ENCODE results near the gene APP. TPM values are rescaled to one million over a fixed set of nuclear protein-coding genes. Genes with fewer than 3 reads are reported as not detected.

APP gene
- total RNA-seq, 1 experiment from 2014 or later: 224 TPM

GRCh38 chr21:26179501-26179900 lies 8.9 kb upstream of the APP start:
- Histone ChIP-seq H3F3A (ENCODE audit: insufficient read depth, low read depth) (no peaks in the 10 kb centered on the region), H3K4me2 (no peak overlapping the region), H3K79me2 (ENCODE audit: low read depth) (no peaks in the 10 kb centered on the region), H4K20me1 (ENCODE audit: insufficient read depth) (no peaks in the 10 kb centered on the region), H3K4me3 (no peak overlapping the region), H3K4me1 (replicated peaks; ENCODE audit: insufficient read depth) (no peaks in the 10 kb centered on the region), H3K9me2 (ENCODE audit: insufficient read depth) (no peaks in the 10 kb centered on the region), H3K9me3 (ENCODE audit: insufficient read depth, low read depth) (no peaks in the 10 kb centered on the region), H3K27ac (no peak overlapping the region), H2AFZ (no peak overlapping the region), H3K36me3 (ENCODE audit: low read depth) (no peaks in the 10 kb centered on the region), H3K27me3 (ENCODE audit: insufficient read depth, low read depth) (no peaks in the 10 kb centered on the region)
- TF ChIP-seq CTCF (conservative IDR thresholded peaks at IDR 0.05) (no peak), EZH2 (IDR thresholded peaks at IDR 0.05; ENCODE audit: low read depth) (no peak)
- DNase-seq: no peak
- no TSS peak for BruUV-seq (replicated peaks)
- ChIA-PET CTCF (no interaction called here), POLR2A (ENCODE audit: unreplicated experiment) (no interaction called here)
- intact Hi-C loops (cut with micrococcal nuclease; ENCODE audit: unreplicated experiment): no loop called here

GRCh38 chr21:26177746-26178426 lies 7.3 kb upstream of the APP start:
- TF ChIP-seq CTCF (conservative IDR thresholded peaks at IDR 0.05): no peak
- no peak for TF ChIP-seq EZH2 (IDR thresholded peaks at IDR 0.05; ENCODE audit: low read depth)
- H3K9me3 ChIP-seq (ENCODE audit: insufficient read depth, low read depth): no peaks in the 10 kb centered on the region
- no peak overlapping the region for H2AFZ ChIP-seq
- H3K4me1 ChIP-seq (replicated peaks; ENCODE audit: insufficient read depth): no peaks in the 10 kb centered on the region
- H3K4me2 ChIP-seq: no peak overlapping the region
- no peaks in the 10 kb centered on the region for H3F3A ChIP-seq (ENCODE audit: insufficient read depth, low read depth)
- intact Hi-C loops (cut with micrococcal nuclease; ENCODE audit: unreplicated experiment): no loop called here
- no peaks in the 10 kb centered on the region for H3K27me3 ChIP-seq (ENCODE audit: insufficient read depth, low read depth)
- BruUV-seq (replicated peaks): no TSS peak
- H3K9me2 ChIP-seq (ENCODE audit: insufficient read depth): no peaks in the 10 kb centered on the region
- H3K36me3 ChIP-seq (ENCODE audit: low read depth): no peaks in the 10 kb centered on the region
- no peak for DNase-seq
- H3K27ac ChIP-seq: no peak overlapping the region
- no peaks in the 10 kb centered on the region for H3K79me2 ChIP-seq (ENCODE audit: low read depth)
- CTCF ChIA-PET: no interaction called here
- POLR2A ChIA-PET (ENCODE audit: unreplicated experiment): no interaction called here
- H3K4me3 ChIP-seq: no peak overlapping the region
- no peaks in the 10 kb centered on the region for H4K20me1 ChIP-seq (ENCODE audit: insufficient read depth)

GRCh38 chr21:26177187-26177586 lies 6.6 kb upstream of the APP start:
- no peaks in the 10 kb centered on the region for H3K9me3 ChIP-seq (ENCODE audit: insufficient read depth, low read depth)
- no peak overlapping the region for H3K4me2 ChIP-seq
- no peak for TF ChIP-seq EZH2 (IDR thresholded peaks at IDR 0.05; ENCODE audit: low read depth)
- H3K27me3 ChIP-seq (ENCODE audit: insufficient read depth, low read depth): no peaks in the 10 kb centered on the region
- no peak overlapping the region for H3K27ac ChIP-seq
- H2AFZ ChIP-seq: no peak overlapping the region
- no peaks in the 10 kb centered on the region for H3K36me3 ChIP-seq (ENCODE audit: low read depth)
- H3K4me1 ChIP-seq (replicated peaks; ENCODE audit: insufficient read depth): no peaks in the 10 kb centered on the region
- DNase-seq: no peak
- no peaks in the 10 kb centered on the region for H4K20me1 ChIP-seq (ENCODE audit: insufficient read depth)
- ChIA-PET POLR2A (ENCODE audit: unreplicated experiment) (no interaction called here), CTCF (no interaction called here)
- BruUV-seq (replicated peaks): no TSS peak
- intact Hi-C loops (cut with micrococcal nuclease; ENCODE audit: unreplicated experiment): no loop called here
- H3K4me3 ChIP-seq: no peak overlapping the region
- H3F3A ChIP-seq (ENCODE audit: insufficient read depth, low read depth): no peaks in the 10 kb centered on the region
- H3K9me2 ChIP-seq (ENCODE audit: insufficient read depth): no peaks in the 10 kb centered on the region
- H3K79me2 ChIP-seq (ENCODE audit: low read depth): no peaks in the 10 kb centered on the region

All from PC-9 (cell line).